Inflammatory macrophage treated with lipopolysaccharide for 4 hours (primary cell): ENCODE results near the gene LMTK2.

Experiments
- DNase-seq: peaks from one replicate; pipeline ENCODE4 v3.0.0-alpha.2; 2020

The LMTK2 gene

GRCh38 chr7:98138672-98139071, 32.0 kb downstream of the LMTK2 start:
- DNase-seq = no peak

DNA sequence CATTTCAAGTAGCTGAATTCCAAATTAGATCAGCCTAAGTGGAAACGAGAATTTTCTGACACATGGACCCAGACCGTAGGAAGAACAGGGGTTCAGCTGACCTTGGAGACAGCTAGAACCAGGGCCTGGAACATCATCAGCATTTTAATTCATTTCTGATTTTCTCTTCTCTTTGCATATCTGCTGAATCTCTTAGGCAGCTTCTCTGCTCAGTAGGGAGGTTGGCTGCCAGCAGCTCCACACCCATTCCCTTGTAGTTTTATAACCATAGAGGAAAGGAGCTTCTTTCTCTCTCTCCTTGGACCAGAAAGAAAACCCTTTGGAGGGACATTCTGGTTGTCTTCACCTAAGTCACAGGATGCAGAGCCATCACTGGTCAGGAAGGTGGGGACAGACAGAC, 36.0 kb downstream of the LMTK2 start:
- no peak for DNase-seq

DNA sequence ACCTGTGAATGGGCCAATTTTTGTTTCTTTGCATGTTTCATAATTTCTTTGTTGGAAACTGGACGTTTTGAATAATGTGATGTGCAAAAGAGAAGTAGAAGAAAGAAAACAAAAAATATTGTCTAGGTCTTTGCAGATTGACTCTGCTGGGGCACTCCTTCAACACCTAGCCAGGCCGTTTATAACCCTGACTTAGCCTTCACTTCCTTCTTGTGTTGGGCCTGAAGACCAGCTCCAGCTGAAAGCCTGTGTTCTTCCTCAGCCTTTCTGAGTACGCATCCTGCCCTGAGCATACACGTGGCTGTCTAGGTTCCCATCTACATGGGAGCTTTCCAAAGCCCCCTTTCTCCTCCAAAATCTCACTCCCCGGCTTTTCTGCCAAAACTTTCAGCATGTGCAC, 41.9 kb downstream of the LMTK2 start:
- no peak for DNase-seq

DNA sequence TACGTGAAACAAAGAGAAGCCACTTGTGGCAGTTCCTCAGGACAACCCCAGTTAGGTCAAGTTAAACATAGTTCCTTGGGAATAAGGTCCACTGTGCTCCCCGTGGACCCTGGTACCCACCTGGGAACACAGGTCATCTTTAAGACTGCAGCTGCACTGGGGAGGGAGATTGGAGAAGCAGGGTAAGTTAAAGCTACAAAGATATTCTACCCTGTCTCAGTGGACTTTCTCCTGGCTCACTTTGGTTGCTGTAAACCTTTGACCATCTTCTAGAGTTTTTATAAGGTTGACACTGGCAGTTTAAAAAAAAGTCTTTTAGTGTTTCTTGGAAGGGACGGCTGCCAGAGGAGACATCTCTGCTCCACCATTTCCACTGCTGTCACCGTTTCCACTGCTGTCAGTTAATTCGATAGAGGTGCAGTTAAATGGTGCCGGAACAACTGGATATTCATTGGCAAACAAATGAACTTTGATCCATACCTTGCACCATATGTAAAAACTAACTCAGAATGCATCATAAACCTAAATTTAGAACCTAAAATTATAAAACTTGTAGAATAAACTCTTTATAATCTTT, 42.5 kb downstream of the LMTK2 start:
- no peak for DNase-seq

DNA sequence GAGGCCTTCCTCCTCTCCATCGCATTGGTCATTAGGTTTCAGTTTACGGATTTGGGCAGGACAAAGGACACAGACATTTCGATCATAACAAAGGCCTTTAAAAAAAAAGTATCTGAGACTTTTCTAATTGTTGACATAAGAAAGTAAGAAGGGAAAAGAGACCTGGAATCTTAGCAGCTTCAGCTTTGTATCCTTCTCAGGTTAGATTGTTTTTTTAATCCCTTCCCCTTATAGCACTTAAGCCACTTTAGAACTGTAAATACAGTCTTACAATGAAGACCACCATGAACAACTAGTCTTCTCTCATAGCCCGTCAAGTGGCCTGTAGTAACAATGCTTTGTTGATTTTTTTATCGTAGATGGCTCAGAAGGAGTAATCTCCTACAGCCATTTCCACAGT, 45.2 kb downstream of the LMTK2 start:
- no peak for DNase-seq

- no peak for DNase-seq
These were observed 50.0 kb downstream of the LMTK2 start for GRCh38 chr7:98156700-98157099.

DNA sequence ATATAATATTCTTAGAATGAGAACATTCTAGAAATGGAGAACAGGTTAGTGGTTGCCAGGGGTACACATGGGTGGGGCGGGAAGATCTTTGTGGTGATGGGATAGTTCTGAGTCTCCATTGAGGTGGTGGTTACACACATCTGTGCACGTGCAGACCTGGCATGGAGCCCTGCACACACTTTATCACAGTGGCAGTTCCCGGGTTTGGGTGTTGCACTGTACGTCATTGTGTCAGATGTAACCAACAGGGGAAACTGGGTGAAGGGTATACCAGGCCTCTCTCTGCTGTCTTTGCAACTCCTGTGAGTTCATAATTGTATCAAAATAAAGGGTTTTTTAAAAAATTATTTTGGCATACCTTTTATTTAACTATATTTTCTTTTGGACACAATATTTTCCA, 51.1 kb downstream of the LMTK2 start:
- DNase-seq = no peak

GRCh38 chr7:98162758-98163157, 56.1 kb downstream of the LMTK2 start:
- DNase-seq = peak; percentile 62

DNA sequence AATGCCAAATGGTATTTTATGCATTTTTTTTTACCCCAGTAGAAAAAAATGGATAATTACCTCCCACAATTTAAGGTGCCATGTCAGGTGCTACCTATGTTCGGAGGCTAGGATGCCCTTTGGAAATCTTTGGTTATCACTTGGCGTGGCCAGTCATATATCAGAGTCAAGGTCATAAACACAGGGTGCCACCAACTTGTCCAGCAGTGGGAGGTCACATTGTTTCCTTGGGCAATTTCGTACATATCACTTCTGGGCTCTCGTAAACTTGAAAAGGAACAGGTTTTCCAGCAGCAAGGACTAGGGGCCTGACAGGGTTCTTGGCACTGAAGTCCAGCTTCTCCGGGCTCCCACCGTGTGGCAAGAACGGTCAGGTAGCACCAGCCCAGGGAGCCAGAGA, 56.6 kb downstream of the LMTK2 start:
- no peak for DNase-seq

GRCh38 chr7:98163704-98164494, 57.2 kb downstream of the LMTK2 start:
- DNase-seq = peak; percentile 11

- peak; percentile 50 for DNase-seq
These were observed 59.4 kb downstream of the LMTK2 start for GRCh38 chr7:98165827-98166667.

- no peak for DNase-seq
These were observed 60.0 kb downstream of the LMTK2 start for GRCh38 chr7:98166668-98166970.

DNA sequence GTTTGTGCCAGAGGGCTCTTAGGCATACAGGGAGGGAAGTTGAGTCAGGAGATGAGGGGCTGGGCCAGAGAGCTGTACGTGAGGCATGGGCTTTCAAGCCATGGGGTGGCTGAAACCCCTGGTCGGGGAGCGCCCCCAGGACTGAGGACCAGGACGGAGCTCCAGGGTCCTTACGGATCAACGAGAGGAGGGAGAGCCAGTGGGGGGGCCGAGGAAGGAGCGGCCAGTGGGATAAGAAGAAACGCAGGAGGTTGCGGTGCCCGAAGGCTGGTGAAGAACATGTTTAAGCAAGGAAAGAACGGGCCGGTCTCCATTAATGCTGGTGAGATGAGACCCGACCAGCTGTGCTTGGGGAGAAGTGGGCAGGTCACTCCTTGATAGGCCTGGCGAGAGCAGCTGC, 61.0 kb downstream of the LMTK2 start:
- no peak for DNase-seq

GRCh38 chr7:98168181-98168903, 61.7 kb downstream of the LMTK2 start:
- DNase-seq = peak; percentile 20

GRCh38 chr7:98168904-98169621, 62.4 kb downstream of the LMTK2 start:
- DNase-seq = no peak

DNA sequence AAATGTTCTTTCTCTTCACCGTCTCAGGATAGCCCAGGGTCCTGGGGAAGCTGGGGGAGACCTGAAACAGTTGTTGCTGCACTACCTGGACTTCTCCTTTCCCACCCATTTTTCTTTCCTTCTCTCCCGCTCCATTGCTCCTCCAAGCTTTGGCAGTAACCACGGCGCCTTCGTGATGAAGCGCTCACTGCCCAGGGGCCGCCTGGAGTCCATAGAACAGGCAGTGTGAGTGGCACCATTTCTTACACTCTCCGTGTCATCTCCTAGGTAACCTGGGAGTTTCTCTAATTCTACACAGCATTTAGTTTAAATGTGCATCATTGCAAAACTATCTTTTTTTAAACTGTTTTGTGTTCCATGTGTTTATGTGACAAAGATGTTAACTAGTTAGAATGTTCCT, 64.3 kb downstream of the LMTK2 start:
- no peak for DNase-seq

- no peak for DNase-seq
These were observed 64.8 kb downstream of the LMTK2 start for GRCh38 chr7:98171449-98171848.

DNA sequence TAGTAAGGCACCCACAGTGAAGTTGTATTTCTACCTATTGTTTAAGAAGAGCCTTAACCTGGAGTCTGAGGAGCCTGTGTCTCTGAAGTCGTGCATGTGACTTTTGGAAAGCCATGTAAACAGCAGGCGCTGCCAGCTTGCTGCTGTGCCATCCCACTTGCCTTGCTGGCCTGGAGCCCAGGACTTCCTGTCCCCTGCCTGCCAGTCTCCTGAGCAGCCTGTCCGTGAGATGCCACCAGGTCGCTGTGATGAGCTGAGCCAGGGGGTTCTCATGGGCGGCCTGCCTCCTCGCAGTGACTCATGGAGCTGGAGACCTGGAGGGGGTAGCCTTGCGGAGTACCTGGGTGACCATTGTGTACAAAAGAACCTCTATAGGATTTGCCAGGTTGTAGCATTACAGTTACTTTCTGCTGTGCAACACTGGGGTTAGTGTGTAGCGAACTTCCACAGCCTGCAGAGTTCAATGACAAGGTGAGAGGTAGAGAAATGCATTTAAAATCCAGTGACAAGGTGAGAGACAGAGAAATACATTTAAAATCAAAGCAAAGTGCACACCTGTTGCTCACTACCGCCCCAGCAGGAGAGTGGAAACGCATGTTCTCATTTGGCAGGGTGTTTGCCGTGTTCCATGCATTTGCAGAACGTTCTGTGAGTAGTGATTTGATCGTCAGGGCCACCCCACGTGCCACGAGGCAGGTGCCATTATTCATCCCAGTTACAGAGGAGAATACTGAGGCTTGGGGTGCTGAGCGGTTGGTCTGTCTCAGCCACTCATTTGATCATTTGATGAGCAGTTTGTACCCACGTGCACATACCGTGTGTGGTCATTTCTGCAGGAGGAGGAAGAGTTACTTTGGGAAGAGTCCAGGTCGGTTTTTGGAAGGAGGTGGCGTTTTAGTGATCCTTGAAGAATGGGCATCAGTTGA, 67.9 kb downstream of the LMTK2 start:
- no peak for DNase-seq

GRCh38 chr7:98175260-98175940, 68.7 kb downstream of the LMTK2 start:
- DNase-seq = no peak

DNA sequence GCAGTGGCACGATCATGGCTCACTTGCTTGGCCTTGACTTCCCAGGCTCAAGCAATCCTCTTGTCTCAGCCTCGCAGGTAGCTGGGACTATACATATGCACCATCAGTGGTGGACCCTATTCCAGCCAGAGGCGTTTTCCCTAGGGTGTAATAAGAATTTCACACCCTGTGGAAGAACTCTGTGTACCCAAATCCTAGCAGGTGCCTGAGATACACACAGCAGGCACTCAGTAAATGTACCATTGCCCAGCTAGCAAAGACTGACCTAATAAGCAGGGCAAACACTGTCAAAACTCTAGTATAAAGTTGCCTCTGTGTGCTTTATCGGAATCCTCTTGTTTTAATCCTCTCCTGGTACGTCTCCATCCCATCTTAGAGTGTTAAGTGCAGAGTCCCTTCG, 70.9 kb downstream of the LMTK2 start:
- no peak for DNase-seq

- no peak for DNase-seq
These were observed 71.7 kb downstream of the LMTK2 start for GRCh38 chr7:98178321-98178720.
